Fibroblast of skin of abdomen (primary cell): ENCODE data around the gene ZMYND11. TPM values are rescaled to one million over a fixed set of nuclear protein-coding genes. Genes with fewer than 3 reads are reported as not detected.

ENCODE experiments used
- DNase-seq: peaks from one replicate; pipeline ENCODE4 v3.0.0-alpha.2; 2013
- polyA plus RNA-seq, 2 experiments: library from polyadenylated mRNA; unstranded; fragments of 120-200 nt; gene quantifications; one replicate each; pipeline ENCODE4 v1.2.1, GENCODE V29; 2013; ENCODE audit not compliant: insufficient read length in 2 of 2

Gene ZMYND11
- 57.7 TPM for polyA plus RNA-seq (2013, experiment 1 of 2; ENCODE audit: insufficient read length)
- 53.1 TPM for polyA plus RNA-seq (2013, experiment 2 of 2; ENCODE audit: insufficient read length)

DNA sequence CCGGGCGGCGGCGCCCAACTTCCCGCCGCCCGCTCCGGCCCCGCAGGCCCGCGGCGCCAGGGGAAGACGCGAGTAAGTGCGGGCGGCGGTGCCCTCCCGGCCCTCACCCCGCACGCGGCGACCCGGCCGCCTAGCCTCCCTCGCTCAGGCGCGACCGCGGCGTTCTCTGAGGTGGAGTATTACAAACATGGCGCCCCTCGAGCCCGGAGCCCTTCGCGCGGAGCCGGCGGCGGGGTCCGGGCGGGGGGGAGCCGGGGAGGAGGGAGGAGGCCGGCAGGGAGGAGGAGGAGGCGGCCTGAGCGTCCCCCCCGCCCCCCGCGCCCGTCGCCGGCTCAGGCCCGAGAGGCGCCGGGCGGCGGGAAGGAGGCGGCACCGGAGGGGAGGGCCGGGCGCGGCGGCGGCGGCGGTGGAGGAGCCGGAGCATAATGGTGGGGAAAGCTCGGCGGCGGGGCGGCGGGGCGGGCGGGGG lies at the start of gene ZMYND11:
Gene ZMYND11, plus strand, starts transcription at position 324 of the 469 bp plus-strand sequence. CDS start 44,558 bp downstream, outside the sequence.
- peak; percentile 80 for DNase-seq

DNA sequence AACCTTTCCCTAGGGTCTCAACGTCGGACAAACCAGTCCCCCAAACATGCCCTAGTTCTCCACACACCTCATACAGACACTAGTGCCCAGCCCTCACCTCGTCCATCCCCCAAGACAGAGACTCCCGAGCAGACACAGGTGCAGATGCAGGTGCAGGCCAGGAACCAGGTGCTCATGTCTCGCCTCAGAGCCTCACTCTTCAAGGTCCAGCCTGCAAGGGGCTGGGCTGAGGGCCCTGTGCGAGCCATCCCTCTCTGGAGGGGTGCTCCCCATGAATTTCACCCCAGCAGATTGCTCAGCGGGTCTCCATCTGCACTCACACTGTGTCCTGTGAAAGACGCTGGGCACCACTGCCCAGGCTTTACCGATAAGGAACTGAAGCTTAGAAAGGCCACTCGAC lies 49.2 kb upstream of the ZMYND11 start:
- no peak for DNase-seq

DNA sequence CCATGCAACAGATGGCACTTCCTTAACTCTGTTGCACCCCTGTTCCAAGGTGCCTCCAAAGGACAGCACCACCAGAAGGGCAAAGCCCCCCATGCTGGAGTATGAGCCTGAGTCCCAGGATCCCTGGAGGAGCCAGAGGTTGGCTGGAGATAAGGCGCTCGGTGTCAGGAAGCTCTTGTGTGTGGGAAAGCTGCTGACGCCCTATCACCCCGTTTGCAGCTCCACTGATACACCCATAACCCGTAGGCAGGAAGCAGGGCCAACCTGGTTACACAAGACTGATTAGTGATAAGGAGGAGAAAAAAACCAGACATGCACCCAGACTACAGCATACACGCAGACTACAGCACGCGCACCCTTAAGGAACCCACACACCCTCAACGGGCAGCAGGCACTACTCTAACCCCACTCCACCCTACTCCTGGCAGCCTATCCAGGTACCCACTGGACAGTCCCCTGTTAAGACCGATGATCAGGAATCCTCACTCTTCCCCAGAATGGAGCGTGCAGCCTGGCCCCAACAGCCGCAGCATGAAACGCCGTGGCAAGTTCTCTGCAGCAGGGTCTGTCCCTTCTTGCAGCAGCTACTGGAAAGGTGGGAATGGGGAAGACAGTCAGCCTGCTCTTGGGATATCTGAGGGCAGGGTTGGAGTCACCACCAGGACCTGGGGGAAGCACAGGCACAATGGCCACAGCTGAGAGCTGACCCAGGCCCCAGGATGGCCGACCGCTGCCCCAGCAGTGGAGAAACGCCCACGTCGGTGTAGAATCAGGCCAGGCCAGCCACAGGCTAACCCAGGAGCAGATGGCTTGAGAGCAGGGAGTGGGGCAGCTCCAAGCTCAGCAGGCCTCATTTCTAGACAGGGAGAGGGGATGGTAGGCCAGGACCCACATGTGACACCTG lies 47.8 kb upstream of the ZMYND11 start:
- DNase-seq, result no peak

GRCh38 chr10:88253-88652 lies 47.0 kb upstream of the ZMYND11 start:
- DNase-seq, result no peak

DNA sequence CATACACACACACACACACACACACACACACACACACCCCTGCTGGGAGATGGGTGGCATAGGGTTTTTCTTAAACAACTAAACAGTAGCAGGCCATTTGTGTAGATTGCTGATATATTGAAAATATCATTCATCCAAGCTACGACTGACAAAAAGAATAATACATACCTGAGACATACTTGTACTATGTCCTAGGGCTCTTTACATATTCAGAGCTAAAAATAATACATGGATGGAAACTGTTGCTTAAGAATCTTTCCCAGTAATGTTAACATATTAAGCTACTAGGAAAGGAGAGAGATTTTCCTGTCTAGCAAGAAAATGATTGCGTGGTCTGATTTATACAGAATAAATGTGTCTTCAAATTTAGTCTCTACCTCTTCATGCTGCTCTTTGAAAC lies 46.0 kb upstream of the ZMYND11 start:
- DNase-seq, result no peak

DNA sequence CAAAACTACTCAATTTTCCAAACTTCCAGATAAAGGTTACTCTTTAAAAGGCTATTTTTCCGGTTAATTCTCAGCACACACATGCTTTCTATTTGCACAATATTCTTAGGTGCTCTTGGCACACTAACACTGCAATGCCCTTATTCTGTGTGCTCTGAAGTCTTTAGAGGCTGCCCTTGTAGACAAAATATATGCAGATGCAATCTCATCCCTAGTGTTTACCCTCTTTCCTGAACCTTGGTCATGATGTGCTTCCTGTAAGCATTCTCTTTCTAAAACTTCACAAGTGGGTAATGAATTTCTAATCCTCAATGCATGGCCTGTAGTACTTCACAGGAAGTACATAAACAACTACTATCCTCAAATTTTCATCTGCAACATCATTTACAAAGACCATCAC lies 45.1 kb upstream of the ZMYND11 start:
- DNase-seq, result no peak

DNA sequence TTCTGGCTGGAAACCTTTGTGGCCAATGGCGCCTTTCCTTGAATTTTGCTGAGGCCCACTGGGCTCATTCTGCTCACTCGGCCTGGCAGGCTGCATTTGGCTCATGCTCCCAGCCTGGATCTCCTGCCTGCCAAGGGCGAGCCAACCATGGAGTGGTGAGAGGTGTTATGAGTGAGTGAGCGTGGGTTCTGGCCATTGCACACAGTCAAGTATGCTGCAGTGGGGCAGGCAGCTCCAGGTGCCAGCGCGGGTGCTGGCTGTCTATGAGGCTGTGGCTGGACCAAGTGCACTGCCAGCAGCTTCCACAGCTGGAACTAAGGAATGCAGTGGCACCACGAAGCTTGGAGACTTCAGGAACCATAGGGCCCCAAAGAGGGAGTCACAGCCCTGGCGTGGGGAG lies 43.9 kb upstream of the ZMYND11 start:
- DNase-seq, result no peak

GRCh38 chr10:92153-92552 lies 43.1 kb upstream of the ZMYND11 start:
- no peak for DNase-seq

- no peak for DNase-seq
Observed at GRCh38 chr10:92846-93245, 42.4 kb upstream of the ZMYND11 start.

DNA sequence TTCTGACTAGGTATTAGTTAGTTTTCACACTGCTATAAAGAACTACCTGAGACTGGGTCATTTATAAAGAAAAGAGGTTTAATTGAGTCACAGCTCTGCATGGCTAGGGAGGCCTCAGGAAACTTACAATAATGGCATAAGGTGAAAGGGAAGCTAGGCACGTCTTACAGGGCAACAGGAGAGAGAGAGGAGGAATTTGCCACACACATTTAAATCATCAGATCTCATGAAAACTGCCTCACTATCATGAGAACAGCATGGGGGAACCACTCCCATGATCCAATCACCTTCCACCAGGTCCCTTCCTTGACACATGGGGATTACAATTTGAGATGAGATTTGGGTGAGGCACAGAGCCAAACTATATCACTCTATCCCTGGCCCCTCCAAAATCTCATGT lies 40.6 kb upstream of the ZMYND11 start:
- DNase-seq, result no peak

DNA sequence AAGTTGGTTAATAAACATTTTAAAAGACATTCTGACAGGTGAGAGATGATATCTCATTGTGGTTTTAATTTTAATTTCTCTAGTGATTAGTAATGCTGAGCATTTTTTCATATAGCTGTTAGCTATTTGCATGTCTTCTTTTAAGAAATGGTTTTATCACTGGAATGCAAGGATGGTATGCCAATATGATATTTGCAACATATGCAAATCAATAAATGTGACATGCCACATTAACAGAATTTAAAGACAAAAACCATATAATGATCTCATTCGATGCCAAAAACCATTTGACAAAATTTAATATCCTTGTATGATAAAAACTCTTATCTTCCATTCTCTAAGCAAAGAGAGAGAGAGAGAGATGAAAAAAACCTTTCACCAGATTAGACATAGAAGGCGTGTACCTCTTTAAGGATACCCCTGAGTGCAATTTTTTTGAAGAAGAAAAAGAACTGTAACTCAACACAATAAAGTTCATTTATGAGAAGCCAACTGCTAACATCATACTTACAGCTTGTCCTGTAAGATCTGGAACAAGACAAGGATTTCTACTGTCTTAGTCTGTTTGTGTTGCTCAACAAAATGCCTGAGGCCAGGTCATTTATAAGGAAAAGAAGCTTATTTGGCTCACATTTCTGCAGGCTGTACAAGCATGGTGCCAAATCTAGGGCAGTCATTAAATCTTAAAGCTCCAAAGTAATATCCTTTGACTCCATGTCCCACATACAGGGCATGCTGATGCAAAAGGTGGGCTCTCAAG lies 39.7 kb upstream of the ZMYND11 start:
- no peak for DNase-seq

DNA sequence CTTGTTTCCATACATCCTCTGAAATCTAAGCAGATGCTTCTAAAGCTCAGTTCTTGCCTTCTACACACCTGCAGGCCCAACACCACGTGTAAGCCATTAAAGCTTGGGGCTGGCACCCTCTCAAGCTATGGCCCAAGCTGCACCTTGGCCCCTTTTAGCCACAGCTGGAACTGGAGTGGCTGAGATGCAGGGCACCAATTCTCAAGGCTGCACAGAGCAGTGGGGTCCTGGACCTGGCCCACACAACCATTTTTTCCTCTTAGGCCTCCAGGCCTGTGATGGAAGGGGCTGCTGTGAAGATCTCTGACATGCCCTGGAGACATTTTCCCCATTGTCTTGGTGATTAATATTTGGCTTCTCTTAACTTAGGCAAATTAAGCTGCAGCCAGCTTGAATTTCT lies 38.8 kb upstream of the ZMYND11 start:
- DNase-seq, result no peak

GRCh38 chr10:104416-104815 lies 30.8 kb upstream of the ZMYND11 start:
- no peak for DNase-seq

- no peak for DNase-seq
Observed at GRCh38 chr10:104862-105565, 30.2 kb upstream of the ZMYND11 start.

GRCh38 chr10:105806-106205 lies 29.4 kb upstream of the ZMYND11 start:
- DNase-seq, result no peak

GRCh38 chr10:106740-107139 lies 28.5 kb upstream of the ZMYND11 start:
- no peak for DNase-seq

GRCh38 chr10:112246-112645 lies 23.0 kb upstream of the ZMYND11 start:
- no peak for DNase-seq

DNA sequence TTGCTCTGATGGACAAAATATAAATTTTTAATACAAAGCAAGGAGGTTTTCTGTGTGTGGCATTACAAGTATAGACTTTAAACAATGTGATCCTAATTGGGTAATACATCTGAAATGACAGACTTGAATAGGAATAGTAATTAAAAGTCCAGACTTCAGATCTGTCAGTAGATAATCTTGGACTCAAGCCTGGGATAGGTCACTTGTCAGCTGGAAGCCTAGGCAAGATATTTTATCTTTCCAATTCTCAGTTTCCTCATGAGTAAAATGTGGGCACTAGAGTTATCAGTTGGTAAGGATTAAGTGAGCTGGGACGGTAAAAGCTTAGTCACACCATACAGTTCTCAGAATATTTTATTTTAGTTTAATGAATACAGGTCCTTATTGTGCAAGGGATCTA lies 10.4 kb upstream of the ZMYND11 start:
- no peak for DNase-seq

- no peak for DNase-seq
Observed at GRCh38 chr10:127612-128432, 7.4 kb upstream of the ZMYND11 start.

GRCh38 chr10:129810-130209 lies 5.4 kb upstream of the ZMYND11 start:
- peak; percentile 50 for DNase-seq

DNA sequence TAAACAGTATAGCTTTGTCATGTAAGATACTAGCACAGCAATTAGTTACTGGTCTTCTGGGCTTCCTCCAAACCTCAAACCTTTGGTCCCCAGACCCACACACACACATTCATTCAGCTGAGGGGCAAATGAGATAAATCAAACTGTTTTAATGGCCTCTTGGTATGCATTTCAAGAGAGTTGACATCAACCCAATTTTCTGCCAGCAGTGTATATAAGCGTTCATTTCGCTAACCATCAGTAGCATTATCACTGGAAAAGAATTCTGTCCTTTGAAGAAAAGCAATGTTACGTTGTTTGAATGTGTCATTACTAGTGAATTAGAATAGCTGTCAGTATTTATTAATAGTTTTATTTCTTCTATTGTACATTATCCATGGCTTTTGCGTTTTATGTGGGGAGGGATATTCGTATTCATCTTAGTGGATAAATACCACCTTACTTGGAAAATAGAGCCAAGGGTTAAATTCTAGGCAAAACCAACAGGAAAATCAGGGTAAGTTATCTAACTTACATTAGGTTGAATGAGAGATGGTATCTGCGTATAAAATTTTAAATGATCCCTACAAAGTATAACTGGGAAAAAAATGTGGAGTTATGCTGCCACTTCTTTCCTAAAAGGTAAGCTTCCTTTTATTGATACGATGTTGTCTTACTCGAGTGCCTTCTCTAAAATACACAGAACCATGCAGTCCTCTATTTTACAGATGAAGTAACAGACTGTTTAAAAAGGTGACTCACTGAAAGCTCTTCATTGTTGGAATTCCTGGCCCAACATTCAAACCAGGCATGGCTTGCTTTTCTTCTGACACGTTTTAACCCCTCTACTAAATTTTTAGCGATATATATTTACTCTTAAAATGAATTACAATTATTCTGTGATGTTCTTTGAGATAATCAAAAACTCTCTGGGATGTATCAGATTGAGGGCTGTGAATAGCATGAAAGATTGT lies 2.0 kb upstream of the ZMYND11 start:
- DNase-seq, result peak; percentile 88
